ENCODE measurements around the gene ANKS6. TPM values are rescaled to one million over a fixed set of nuclear protein-coding genes. Genes with fewer than 3 reads are reported as not detected.
A peak's percentile ranks its signal among the peaks of the same experiment; 100 is the strongest.

ANKS6 gene
- total and polyA plus RNA-seq, 9 of the 15 experiments (the other 6 are each of a cell fraction or from before 2014, with no cell fraction given): 9.9 to 74.5 (median 36.9) TPM

DNA sequence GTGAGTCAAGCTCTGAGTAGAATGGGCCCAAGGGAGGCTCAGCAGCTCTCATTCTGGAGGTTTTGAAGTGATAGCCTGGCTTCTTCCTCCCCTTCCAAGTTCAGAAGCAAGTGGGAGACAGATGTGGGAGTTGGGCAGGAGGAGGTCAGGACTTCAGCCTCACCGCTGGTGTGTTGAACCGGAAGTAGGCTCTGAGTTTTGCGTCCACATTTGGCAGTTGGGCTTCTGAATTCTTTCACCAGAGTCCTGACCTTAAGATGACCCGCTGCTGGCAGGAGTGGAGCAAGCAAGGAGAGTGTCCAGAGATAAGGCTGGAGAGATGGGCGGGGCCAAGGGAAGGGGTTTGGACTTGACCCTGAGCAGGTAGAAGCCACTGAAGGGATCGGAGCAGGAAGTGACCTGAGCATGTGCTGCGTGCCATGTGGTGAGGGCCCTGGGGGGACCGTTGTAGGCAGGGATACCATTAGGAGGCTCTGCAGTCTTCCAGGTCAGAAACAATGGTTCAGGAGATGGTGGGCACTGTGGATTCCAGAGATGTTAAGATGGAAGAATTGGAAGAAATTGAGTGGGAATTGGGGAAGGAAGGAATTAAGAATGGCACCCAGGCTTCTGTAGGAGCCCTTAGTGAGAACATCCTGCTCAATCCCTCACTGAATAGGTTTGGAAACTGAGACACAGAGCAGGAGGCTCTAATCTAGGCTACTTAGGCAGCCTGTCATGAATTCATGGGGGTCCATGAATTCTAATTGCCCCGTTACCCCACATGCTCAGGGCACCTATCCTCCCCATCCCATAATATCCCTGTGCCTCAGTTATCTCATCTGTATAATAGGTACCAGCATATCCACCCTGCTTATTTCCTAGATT, 37.0 kb upstream of the ANKS6 start (continued):
- TF ChIP-seq, protein P1, sequence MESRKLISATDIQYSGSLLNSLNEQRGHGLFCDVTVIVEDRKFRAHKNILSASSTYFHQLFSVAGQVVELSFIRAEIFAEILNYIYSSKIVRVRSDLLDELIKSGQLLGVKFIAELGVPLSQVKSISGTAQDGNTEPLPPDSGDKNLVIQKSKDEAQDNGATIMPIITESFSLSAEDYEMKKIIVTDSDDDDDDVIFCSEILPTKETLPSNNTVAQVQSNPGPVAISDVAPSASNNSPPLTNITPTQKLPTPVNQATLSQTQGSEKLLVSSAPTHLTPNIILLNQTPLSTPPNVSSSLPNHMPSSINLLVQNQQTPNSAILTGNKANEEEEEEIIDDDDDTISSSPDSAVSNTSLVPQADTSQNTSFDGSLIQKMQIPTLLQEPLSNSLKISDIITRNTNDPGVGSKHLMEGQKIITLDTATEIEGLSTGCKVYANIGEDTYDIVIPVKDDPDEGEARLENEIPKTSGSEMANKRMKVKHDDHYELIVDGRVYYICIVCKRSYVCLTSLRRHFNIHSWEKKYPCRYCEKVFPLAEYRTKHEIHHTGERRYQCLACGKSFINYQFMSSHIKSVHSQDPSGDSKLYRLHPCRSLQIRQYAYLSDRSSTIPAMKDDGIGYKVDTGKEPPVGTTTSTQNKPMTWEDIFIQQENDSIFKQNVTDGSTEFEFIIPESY (CRISPR knock-in tag; IDR thresholded peaks at IDR 0.05): peak; percentile 67
- TF ChIP-seq PHTF2 (CRISPR knock-in tag; IDR thresholded peaks at IDR 0.05): no peak
- no peak for TF ChIP-seq RBM14 (IDR thresholded peaks at IDR 0.05; ENCODE audit: borderline replicate concordance, insufficient read depth, low read depth, low read length)
- TF ChIP-seq, protein P2, sequence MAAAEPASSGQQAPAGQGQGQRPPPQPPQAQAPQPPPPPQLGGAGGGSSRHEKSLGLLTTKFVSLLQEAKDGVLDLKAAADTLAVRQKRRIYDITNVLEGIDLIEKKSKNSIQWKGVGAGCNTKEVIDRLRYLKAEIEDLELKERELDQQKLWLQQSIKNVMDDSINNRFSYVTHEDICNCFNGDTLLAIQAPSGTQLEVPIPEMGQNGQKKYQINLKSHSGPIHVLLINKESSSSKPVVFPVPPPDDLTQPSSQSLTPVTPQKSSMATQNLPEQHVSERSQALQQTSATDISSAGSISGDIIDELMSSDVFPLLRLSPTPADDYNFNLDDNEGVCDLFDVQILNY (CRISPR knock-in tag; IDR thresholded peaks at IDR 0.05): no peak
- no peak for TF ChIP-seq TSC22D4 (tag; IDR thresholded peaks at IDR 0.05)
- no peak for TF ChIP-seq STAT5B (CRISPR knock-in tag; IDR thresholded peaks at IDR 0.05)
- no peak for TF ChIP-seq KLF16 (IDR thresholded peaks at IDR 0.05)
- peak; percentile 46; the same call in 1 of the 2 replicates for TF ChIP-seq STAT5A (IDR thresholded peaks at IDR 0.05; ENCODE audit: borderline replicate concordance, low read length)
- TF ChIP-seq, protein P3, sequence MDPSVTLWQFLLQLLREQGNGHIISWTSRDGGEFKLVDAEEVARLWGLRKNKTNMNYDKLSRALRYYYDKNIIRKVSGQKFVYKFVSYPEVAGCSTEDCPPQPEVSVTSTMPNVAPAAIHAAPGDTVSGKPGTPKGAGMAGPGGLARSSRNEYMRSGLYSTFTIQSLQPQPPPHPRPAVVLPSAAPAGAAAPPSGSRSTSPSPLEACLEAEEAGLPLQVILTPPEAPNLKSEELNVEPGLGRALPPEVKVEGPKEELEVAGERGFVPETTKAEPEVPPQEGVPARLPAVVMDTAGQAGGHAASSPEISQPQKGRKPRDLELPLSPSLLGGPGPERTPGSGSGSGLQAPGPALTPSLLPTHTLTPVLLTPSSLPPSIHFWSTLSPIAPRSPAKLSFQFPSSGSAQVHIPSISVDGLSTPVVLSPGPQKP (CRISPR knock-in tag; IDR thresholded peaks at IDR 0.05): no peak
- TF ChIP-seq, protein P4, sequence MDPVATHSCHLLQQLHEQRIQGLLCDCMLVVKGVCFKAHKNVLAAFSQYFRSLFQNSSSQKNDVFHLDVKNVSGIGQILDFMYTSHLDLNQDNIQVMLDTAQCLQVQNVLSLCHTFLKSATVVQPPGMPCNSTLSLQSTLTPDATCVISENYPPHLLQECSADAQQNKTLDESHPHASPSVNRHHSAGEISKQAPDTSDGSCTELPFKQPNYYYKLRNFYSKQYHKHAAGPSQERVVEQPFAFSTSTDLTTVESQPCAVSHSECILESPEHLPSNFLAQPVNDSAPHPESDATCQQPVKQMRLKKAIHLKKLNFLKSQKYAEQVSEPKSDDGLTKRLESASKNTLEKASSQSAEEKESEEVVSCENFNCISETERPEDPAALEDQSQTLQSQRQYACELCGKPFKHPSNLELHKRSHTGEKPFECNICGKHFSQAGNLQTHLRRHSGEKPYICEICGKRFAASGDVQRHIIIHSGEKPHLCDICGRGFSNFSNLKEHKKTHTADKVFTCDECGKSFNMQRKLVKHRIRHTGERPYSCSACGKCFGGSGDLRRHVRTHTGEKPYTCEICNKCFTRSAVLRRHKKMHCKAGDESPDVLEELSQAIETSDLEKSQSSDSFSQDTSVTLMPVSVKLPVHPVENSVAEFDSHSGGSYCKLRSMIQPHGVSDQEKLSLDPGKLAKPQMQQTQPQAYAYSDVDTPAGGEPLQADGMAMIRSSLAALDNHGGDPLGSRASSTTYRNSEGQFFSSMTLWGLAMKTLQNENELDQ (CRISPR knock-in tag; IDR thresholded peaks at IDR 0.05; ENCODE audit: borderline replicate concordance): no peak
- TF ChIP-seq, protein P5, sequence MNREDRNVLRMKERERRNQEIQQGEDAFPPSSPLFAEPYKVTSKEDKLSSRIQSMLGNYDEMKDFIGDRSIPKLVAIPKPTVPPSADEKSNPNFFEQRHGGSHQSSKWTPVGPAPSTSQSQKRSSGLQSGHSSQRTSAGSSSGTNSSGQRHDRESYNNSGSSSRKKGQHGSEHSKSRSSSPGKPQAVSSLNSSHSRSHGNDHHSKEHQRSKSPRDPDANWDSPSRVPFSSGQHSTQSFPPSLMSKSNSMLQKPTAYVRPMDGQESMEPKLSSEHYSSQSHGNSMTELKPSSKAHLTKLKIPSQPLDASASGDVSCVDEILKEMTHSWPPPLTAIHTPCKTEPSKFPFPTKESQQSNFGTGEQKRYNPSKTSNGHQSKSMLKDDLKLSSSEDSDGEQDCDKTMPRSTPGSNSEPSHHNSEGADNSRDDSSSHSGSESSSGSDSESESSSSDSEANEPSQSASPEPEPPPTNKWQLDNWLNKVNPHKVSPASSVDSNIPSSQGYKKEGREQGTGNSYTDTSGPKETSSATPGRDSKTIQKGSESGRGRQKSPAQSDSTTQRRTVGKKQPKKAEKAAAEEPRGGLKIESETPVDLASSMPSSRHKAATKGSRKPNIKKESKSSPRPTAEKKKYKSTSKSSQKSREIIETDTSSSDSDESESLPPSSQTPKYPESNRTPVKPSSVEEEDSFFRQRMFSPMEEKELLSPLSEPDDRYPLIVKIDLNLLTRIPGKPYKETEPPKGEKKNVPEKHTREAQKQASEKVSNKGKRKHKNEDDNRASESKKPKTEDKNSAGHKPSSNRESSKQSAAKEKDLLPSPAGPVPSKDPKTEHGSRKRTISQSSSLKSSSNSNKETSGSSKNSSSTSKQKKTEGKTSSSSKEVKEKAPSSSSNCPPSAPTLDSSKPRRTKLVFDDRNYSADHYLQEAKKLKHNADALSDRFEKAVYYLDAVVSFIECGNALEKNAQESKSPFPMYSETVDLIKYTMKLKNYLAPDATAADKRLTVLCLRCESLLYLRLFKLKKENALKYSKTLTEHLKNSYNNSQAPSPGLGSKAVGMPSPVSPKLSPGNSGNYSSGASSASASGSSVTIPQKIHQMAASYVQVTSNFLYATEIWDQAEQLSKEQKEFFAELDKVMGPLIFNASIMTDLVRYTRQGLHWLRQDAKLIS (CRISPR knock-in tag; IDR thresholded peaks at IDR 0.05): no peak
- TF ChIP-seq, protein P6, sequence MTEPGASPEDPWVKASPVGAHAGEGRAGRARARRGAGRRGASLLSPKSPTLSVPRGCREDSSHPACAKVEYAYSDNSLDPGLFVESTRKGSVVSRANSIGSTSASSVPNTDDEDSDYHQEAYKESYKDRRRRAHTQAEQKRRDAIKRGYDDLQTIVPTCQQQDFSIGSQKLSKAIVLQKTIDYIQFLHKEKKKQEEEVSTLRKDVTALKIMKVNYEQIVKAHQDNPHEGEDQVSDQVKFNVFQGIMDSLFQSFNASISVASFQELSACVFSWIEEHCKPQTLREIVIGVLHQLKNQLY (CRISPR knock-in tag; conservative IDR thresholded peaks at IDR 0.05): no peak

Data from K562 (cell line).